Activated CD4-positive, alpha-beta T cell treated with anti-CD3 and anti-CD28 coated beads, Interleukin-2, amount 50 U/mL, for 1 hour (primary cell): ENCODE measurements around the gene CNTNAP5.
"Not testable (repeated sequence)": the region's sequence is repeated elsewhere in the genome, so short reads cannot be mapped to it uniquely, and the experiment has no call there.

Experiments
- DNase-seq: peaks from one replicate; pipeline ENCODE4 v3.0.0-alpha.2; 2020

CNTNAP5 gene

GRCh38 chr2:124333784-124334183 lies 308.7 kb downstream of the CNTNAP5 start:
- no peak for DNase-seq

GRCh38 chr2:124335058-124335457 lies 310.0 kb downstream of the CNTNAP5 start:
- no peak for DNase-seq

GRCh38 chr2:124339709-124340108 lies 314.6 kb downstream of the CNTNAP5 start:
- DNase-seq, result no peak

- no peak for DNase-seq
These were observed 318.9 kb downstream of the CNTNAP5 start for GRCh38 chr2:124343827-124344498.

- no peak for DNase-seq
These were observed 322.1 kb downstream of the CNTNAP5 start for GRCh38 chr2:124347209-124347608.

- DNase-seq, result no peak
These were observed 328.6 kb downstream of the CNTNAP5 start for GRCh38 chr2:124353656-124354055.

GRCh38 chr2:124354466-124354865 lies 329.4 kb downstream of the CNTNAP5 start:
- no peak for DNase-seq

- DNase-seq, result not testable (repeated sequence)
These were observed 336.9 kb downstream of the CNTNAP5 start for GRCh38 chr2:124361966-124362365.

GRCh38 chr2:124369181-124369580 lies 344.1 kb downstream of the CNTNAP5 start:
- DNase-seq, result no peak

GRCh38 chr2:124380221-124380749 lies 355.2 kb downstream of the CNTNAP5 start:
- no peak for DNase-seq

GRCh38 chr2:124382067-124382618 lies 357.1 kb downstream of the CNTNAP5 start:
- no peak for DNase-seq

GRCh38 chr2:124395961-124396360 lies 370.9 kb downstream of the CNTNAP5 start:
- no peak for DNase-seq

- no peak for DNase-seq
These were observed 377.2 kb downstream of the CNTNAP5 start for GRCh38 chr2:124402274-124402673.

GRCh38 chr2:124407836-124408534 lies 382.9 kb downstream of the CNTNAP5 start:
- not testable (repeated sequence) for DNase-seq

- no peak for DNase-seq
These were observed 399.0 kb downstream of the CNTNAP5 start for GRCh38 chr2:124424074-124424473.

GRCh38 chr2:124426122-124426521 lies 401.0 kb downstream of the CNTNAP5 start:
- DNase-seq, result no peak

GRCh38 chr2:124426625-124427024 lies 401.5 kb downstream of the CNTNAP5 start:
- no peak for DNase-seq

- no peak for DNase-seq
These were observed 412.7 kb downstream of the CNTNAP5 start for GRCh38 chr2:124437811-124438210.

GRCh38 chr2:124450481-124450880 lies 425.4 kb downstream of the CNTNAP5 start:
- DNase-seq, result no peak

- DNase-seq, result no peak
These were observed 451.2 kb downstream of the CNTNAP5 start for GRCh38 chr2:124476291-124476690.

GRCh38 chr2:124478761-124479160 lies 453.7 kb downstream of the CNTNAP5 start:
- DNase-seq, result no peak

GRCh38 chr2:124480958-124481357 lies 455.9 kb downstream of the CNTNAP5 start:
- DNase-seq, result no peak

- no peak for DNase-seq
These were observed 457.0 kb downstream of the CNTNAP5 start for GRCh38 chr2:124482044-124482443.

GRCh38 chr2:124482551-124482950 lies 457.5 kb downstream of the CNTNAP5 start:
- no peak for DNase-seq
